HG02870 (cell line): ENCODE measurements around the gene APOH.
"Not testable (repeated sequence)": the region's sequence is repeated elsewhere in the genome, so short reads cannot be mapped to it uniquely, and the experiment has no call there.

ENCODE experiments used
- ATAC-seq: cut with Tn5 transposase; IDR thresholded peaks from one replicate; pipeline ENCODE4 v1.9.1; 2021; ENCODE audit warnings: mild to moderate bottlenecking, moderate library complexity; ENCODE audit not compliant: unreplicated experiment

APOH gene, protein sequence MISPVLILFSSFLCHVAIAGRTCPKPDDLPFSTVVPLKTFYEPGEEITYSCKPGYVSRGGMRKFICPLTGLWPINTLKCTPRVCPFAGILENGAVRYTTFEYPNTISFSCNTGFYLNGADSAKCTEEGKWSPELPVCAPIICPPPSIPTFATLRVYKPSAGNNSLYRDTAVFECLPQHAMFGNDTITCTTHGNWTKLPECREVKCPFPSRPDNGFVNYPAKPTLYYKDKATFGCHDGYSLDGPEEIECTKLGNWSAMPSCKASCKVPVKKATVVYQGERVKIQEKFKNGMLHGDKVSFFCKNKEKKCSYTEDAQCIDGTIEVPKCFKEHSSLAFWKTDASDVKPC

GRCh38 chr17:66228887-66229782, at the start of gene APOH:
Gene APOH, minus strand, starts transcription at chr17:66229415. Its CDS starts 36 bp downstream, at chr17:66229379.
- ATAC-seq = no peak

GRCh38 chr17:66277191-66277590, 48.0 kb upstream of the APOH start:
- ATAC-seq = no peak

GRCh38 chr17:66276328-66276937, 47.2 kb upstream of the APOH start:
- no peak for ATAC-seq

GRCh38 chr17:66275651-66276050, 46.4 kb upstream of the APOH start:
- ATAC-seq = no peak

DNA sequence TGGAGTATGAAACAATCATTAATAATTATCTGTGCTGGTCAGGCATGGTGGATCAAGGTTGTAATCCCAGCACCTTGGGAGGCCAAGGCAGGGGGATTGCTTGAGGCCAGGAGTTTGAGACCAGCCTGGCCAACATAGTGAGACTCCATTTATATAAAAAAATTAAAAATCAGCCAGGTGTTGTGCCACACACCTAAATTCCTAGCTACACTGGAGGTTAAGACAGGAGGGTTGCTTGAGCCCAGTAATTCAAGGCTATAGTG, 44.3 kb upstream of the APOH start:
- no peak for ATAC-seq

GRCh38 chr17:66272811-66273585, 43.8 kb upstream of the APOH start:
- ATAC-seq = no peak

DNA sequence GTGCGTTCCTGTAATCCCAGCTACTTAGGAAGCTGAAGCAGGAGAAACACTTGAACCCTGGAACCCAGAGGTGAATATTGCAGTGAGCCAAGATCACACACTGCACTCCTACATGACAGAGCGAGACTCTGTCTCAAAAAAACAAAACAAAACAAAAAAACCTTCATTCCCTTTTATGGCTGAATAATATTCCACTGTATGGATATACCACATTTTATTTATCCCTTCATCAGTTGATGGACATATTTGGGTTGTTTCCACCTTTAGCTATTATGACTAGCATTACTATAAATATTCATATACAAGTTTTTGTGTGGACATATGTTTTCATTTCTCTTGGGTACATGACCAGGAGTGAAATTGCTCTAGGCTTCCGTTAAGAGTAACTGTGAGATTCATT, 42.3 kb upstream of the APOH start:
- ATAC-seq = no peak

- no peak for ATAC-seq
Observed at GRCh38 chr17:66270106-66270505, 40.9 kb upstream of the APOH start.

DNA sequence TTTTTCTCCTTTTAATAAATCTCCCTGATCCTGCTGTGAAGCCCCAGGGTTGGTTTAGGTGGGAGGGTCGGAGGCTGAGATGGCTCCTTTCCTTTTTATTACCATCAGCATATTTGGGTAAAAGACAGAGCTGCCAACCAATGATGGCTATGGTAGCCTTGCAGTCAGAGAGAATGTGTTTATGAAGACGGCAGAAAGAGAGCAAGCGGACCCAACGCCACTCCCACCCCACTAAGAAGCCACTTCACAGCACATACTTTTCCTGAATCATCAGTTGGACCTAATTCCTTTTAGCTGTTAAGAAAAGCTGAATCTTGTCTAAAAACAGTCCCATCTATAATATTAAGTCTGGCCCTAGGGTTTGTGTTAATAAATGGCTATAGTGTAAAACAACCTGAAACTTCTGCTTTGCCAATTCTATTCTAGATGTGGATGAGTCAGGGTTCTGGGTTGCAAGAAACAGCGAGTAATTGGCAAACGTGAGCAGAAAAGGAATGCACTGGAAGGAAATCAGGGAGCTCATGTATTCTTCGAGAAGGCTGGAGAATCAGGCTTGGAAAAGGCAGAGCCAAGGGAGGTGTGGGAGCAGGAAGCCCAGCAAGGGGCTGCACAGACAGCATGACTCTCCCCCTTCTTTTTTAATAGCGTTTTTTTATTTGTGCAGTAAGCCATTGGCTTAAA, 39.2 kb upstream of the APOH start:
- no peak for ATAC-seq

DNA sequence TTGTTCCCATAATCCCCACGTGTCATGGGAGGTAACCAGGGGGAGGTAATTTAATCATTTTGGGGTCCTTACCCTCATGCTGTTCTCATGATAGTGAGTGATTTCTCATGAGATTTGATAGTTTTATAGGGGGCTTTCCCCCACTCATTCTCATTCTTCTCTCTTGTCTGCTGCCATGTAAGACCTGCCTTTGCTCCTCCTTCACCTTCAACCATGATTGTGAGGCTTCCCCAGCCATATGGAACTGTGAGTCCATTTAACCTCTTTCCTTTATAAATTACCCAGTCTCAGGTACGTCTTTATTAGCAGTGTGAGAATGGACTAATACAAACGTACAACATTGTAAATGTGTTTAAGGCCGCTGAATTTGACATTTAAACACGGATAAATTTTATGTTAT, 35.5 kb upstream of the APOH start:
- ATAC-seq = no peak

GRCh38 chr17:66262767-66263166, 33.6 kb upstream of the APOH start:
- ATAC-seq = no peak

GRCh38 chr17:66260688-66261087, 31.5 kb upstream of the APOH start:
- no peak for ATAC-seq

GRCh38 chr17:66260275-66260674, 31.1 kb upstream of the APOH start:
- ATAC-seq = no peak

DNA sequence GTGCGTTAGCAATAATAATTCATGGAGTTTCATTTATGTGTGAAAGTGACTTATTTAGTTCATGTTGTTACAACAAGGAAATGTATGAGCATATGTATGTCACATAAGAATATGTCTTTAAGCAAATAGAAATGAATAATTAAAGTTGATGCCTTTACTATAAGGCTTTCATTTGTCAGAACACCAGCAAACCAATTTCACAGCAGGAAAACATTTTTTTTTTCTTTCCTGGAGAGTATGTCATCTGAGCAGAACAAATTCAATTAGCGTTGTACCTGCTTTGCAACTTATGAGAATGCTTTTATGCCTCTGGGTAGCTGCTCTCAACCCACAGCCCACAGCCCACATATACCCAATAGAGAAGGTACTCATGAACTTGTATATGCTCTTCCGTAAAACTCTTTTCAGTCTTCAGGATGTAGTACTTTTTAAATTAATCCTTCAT, 26.3 kb upstream of the APOH start:
- no peak for ATAC-seq

- no peak for ATAC-seq
Observed at GRCh38 chr17:66255112-66255511, 25.9 kb upstream of the APOH start.

DNA sequence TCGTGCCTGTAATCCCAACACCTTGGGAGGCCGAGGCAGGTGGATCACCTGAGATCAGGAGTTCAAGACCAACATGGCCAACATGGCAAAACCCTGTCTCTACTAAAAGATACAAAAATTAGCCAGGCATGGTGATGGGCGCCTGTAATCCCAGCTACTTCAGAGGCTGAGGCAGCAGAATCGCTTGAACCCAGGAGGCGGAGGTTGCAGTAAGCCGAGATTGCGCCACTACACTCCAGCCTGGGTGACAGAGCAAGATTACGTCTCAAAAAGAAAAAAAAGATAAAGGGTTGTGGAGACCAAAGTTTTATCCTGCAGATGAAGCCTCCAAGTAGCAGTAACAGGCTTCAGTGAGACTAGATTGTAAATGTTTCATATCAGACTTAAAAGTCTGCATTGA, 24.2 kb upstream of the APOH start:
- not testable (repeated sequence) for ATAC-seq

DNA sequence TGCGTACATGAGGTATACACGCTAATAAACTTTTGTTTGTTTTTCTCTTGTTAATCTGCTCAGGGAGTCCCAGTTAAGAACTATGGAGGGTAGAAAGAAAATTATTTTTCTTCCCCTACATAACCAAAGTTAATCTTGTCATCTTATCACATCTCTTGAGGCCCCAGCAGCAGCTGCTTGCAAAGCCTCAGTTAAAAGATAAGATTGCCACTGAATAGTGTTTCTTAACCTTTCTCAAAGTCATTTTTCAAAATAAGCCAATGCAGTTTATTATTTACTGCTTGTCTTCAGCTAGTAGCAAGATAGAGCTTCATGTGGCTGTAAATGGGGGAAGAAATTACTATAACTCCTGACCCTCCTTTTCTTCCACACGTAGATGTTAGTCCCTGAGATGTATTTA, 21.5 kb upstream of the APOH start:
- ATAC-seq = no peak

- ATAC-seq = no peak
Observed at GRCh38 chr17:66248285-66248684, 19.1 kb upstream of the APOH start.

DNA sequence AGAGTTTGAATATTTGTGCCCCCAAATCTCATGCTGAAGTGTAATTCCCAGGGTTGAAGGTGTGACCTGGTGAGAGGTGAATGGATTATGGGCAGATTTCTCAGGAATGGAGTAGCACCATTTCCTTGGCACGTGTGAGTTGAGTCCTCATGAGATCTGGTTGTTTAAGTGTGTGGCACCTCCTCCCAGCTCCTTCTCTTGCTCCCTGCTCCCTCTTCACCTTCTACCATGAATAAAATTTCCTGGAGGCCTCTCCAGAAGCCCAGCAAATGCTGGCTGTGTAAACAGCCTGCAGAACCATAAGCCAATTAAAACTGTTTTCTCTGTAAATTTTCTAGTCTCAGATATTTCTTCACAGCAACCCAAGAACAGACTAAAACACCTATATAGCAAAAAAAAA, 12.6 kb upstream of the APOH start:
- no peak for ATAC-seq

GRCh38 chr17:66240630-66241029, 11.4 kb upstream of the APOH start:
- no peak for ATAC-seq

DNA sequence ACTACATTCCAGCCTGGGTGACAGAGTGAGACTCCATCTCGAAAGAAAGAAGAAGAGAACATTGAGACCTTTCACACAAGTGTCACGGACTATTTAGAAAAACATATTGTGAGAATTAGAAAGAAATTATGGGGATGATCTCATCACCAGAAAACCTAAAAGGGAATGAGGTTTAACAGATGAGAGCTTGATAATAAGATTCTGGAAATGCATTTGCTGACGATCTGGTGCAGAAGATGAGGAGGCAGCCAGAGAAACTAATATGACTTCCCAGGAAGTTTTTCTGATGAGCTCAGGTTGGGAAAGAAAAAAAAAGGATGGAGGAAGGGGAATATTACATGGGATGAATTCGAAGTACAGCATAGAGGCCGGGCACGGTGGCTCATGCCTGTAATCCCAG, 10.8 kb upstream of the APOH start:
- ATAC-seq = no peak
